ENCODE data around the gene SNX33. TPM values are rescaled to one million over a fixed set of nuclear protein-coding genes. Genes with fewer than 3 reads are reported as not detected.

Gene SNX33
- total and polyA plus RNA-seq, 12 donors: 10.1 to 41.4 (median 19.3) TPM

DNA sequence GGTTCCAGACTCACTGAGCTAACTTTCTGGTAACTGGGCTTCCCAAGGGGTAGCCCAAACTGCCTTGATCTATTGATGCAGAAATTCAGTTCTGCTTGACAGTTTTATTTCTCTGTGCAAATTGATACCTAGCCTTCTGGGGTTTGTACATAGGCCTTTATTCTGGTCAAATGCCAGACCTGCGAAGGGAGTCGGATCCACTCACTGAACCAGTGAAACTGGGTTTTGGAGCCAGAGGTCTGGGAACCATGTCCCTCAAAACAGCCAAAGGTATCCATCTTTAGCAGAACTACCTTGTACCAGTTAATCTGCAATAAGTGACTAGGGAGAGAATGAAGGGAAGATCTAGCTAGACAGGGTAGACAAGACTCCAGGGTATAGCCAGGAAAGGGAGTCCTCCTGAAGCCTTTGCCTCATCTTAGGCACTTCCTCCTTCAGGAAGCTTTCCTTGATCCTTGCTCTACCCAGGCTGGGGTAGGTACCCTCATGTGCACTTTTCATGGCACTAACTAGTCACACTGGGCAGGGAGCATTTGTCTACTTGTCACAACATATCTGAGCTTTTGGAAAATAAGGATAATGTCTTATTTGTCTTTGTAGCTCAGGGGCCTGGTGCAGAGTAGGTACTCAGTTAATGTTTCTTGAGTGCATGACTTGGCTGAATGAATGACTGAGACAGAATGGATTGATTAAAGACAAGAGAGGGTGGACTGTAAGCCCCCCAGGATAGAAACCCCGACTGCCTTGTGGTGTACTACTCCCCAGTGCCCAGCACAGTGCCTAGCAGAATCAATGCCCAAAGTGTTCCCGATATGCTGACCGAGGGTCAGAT is 1.4 kb upstream of the SNX33 start:
- DNase-seq: no peak
- H3K27me3 ChIP-seq: no peaks in the 10 kb centered on the region
- no peaks in the 10 kb centered on the region for H3K9me3 ChIP-seq (replicated peaks in 1 of 3)
- H3K4me1 ChIP-seq (replicated peaks in 1 of 2): peaks cover 26 to 38% of the 10 kb centered on the region in 2 donors
- peak overlapping the region in 3 of 4 donors; percentile 31 to 99 (median 71) for H3K4me3 ChIP-seq
- H3K36me3 ChIP-seq (replicated peaks in 1 of 2): no peaks in the 10 kb centered on the region
- intact Hi-C loops (cut with DNase I): no loop called here
- peak overlapping the region; percentile 94 to 98 (median 96) for H3K27ac ChIP-seq
- TF ChIP-seq, protein P1, sequence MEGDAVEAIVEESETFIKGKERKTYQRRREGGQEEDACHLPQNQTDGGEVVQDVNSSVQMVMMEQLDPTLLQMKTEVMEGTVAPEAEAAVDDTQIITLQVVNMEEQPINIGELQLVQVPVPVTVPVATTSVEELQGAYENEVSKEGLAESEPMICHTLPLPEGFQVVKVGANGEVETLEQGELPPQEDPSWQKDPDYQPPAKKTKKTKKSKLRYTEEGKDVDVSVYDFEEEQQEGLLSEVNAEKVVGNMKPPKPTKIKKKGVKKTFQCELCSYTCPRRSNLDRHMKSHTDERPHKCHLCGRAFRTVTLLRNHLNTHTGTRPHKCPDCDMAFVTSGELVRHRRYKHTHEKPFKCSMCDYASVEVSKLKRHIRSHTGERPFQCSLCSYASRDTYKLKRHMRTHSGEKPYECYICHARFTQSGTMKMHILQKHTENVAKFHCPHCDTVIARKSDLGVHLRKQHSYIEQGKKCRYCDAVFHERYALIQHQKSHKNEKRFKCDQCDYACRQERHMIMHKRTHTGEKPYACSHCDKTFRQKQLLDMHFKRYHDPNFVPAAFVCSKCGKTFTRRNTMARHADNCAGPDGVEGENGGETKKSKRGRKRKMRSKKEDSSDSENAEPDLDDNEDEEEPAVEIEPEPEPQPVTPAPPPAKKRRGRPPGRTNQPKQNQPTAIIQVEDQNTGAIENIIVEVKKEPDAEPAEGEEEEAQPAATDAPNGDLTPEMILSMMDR (IDR thresholded peaks at IDR 0.05): no peak
- TF ChIP-seq POLR2A (IDR thresholded peaks at IDR 0.05): no peak
- 23 to 47% (median 40%) methylated on average over 4 to 5 of the region's 5 CpGs for WGBS, 4 donors

DNA sequence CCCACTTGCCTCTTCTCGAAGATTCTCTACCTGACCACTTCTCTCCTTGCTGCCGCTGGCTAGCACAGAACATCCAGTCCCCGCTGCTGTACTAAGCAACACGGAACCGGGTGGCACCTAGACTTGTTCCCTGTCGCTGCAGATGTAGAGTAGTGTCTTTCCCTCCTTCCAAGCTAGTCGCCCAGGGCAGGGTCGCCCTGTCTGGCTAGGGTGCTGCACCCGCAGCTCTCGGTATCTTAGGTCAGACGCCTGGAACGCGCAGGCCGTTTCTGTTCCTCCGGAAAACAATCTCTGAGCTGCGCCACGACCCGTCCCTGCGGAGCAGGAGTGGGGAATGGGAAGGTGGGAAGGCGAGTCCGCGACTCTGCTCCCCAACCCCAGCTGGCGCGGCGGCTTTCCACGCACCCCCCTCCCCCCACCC is 758 bp upstream of the SNX33 start:
- TF ChIP-seq, protein P1 (IDR thresholded peaks at IDR 0.05): no peak
- TF ChIP-seq POLR2A (IDR thresholded peaks at IDR 0.05): no peak
- intact Hi-C loops (cut with DNase I): no loop called here
- 0 to 2% (median 0%) methylated on average over 9 to 26 of the region's 26 CpGs for WGBS, 4 donors

DNA sequence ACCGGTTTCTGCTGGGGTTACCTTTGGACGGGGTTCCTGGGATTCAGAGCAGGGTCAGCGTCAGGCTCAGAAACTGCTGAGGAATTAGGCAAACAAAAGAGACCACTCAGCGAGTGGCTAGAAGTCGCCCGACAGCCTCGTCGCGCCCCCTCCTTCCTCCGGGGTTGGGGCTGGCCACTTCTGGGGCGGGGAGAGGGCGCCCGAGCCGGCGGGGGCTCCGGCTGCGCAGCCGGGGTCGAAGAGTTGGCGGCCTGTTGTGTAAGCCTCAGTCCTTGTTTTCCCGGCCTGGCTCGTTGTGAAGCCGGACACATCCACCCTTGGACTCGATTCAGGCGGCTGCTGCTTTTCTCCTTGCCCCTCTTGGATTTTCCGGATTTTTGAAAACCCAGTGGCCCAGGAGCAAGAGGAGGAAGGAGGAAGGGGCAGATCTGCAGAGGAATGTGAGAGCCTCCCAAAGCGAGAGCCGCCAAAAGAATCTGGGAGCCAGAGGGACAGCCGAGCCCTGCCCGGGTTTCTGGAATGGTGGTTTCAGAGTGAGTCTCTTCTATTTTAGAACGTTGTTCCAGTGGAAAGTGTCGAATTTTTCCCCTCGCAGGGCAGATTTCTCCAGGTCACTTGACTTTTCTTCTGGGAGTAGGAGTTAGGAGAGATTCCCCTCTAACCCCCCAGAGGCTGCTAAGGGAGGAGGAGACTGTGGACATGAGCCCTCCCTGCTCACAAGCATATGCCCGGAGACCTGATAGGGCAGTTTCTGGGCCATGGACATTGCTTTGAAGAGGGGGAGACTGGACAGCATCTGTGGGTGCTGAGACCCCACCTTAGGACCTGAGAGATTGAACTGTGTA is 666 bp downstream of the SNX33 start:
- H3K27ac ChIP-seq: peak overlapping the region; percentile 94 to 98 (median 96)
- no peaks in the 10 kb centered on the region for H3K27me3 ChIP-seq
- peak overlapping the region; percentile 71 to 99 (median 88) for H3K4me3 ChIP-seq
- peak; percentile 48 to 74 (median 59) for DNase-seq
- WGBS, 4 donors: 3 to 13% (median 6%) methylated on average over 7 to 34 of the region's 34 CpGs
- intact Hi-C loops (cut with DNase I): no loop called here
- H3K36me3 ChIP-seq (replicated peaks in 1 of 2): no peaks in the 10 kb centered on the region
- TF ChIP-seq POLR2A (IDR thresholded peaks at IDR 0.05): peak in 1 of 2 donors; percentile 24
- TF ChIP-seq, protein P1 (IDR thresholded peaks at IDR 0.05): no peak
- H3K9me3 ChIP-seq (replicated peaks in 1 of 3): no peaks in the 10 kb centered on the region
- peaks cover 39 to 59% of the 10 kb centered on the region in 2 donors for H3K4me1 ChIP-seq (replicated peaks in 1 of 2)

More for the DNA sequence above, 758 bp upstream of the SNX33 start:
- H3K27ac ChIP-seq: peak overlapping the region; percentile 94 to 98 (median 96)
- no peaks in the 10 kb centered on the region for H3K9me3 ChIP-seq (replicated peaks in 1 of 3)
- H3K4me1 ChIP-seq (replicated peaks in 1 of 2): peaks cover 32 to 44% of the 10 kb centered on the region in 2 donors
- no peaks in the 10 kb centered on the region for H3K27me3 ChIP-seq
- peak in 6 of 7 donors; percentile 40 to 75 (median 52) for DNase-seq
- peak overlapping the region; percentile 13 to 99 (median 51) for H3K4me3 ChIP-seq
- no peaks in the 10 kb centered on the region for H3K36me3 ChIP-seq (replicated peaks in 1 of 2)

Measured in adrenal gland (tissue), 12 donors.